Midbrain (tissue), 1 donor: ENCODE results near the gene HSPA4L.

Source experiments
- DNase-seq: peaks from one replicate; lab custom pipeline; 2025; lab: John Stamatoyannopoulos, UW

HSPA4L gene

DNA sequence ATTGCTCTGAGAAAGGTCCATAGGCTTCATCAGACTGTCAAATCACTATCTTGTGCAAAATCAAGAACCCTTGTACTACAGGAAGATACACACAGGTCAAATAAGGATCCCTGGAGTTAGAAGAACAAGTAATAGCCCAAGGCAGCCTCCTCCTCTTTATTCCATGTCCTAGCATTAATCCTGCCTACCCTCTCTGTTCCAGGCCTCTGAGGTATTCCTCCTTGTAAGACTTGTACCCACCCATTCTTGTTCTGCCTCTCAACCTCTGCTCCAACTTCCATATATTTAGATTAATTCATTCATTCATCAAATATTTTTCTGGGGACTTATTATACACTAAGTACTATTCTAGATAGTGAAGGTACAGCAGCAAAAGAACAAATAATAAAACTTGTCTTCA lies 88.2 kb downstream of the HSPA4L start:
- no peak for DNase-seq

DNA sequence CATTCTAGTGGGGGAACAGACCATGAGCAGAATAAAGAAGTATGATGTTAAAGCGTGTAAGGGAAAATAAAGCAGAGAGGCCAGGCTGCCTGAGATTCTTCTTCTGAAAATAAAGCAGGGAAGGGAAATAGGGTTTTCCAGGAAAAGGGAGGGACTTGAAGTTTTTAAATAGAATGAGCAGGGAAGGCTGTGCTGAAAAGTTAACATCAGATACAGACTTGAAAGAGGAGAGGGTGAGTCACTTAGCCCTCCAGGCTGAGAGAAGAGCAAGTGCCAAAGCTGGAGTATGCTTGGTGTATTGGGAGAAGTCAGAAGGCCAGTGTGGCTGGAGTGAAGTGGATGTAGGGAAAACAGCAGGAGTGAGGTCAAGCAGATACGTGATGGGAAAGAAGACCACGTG lies 88.6 kb downstream of the HSPA4L start:
- no peak for DNase-seq

DNA sequence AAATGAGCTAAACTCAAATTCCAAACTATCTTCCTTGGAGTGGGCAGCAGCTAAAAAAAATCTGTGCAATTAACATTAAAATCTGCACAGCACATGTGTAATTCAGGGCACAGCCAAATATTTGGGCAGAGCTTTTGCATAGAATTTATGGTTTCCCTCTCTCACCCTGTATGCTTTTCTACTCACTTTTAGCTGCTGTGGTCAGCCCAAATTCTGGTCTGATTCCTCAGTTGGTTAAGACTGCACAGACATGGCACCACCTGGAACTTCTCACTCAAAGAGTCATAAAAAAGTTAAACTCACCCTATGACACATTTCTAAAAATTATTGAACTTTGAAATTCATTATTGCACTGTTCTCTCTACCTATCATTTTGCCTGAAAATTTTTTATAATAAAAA lies 93.7 kb downstream of the HSPA4L start:
- DNase-seq, result no peak

DNA sequence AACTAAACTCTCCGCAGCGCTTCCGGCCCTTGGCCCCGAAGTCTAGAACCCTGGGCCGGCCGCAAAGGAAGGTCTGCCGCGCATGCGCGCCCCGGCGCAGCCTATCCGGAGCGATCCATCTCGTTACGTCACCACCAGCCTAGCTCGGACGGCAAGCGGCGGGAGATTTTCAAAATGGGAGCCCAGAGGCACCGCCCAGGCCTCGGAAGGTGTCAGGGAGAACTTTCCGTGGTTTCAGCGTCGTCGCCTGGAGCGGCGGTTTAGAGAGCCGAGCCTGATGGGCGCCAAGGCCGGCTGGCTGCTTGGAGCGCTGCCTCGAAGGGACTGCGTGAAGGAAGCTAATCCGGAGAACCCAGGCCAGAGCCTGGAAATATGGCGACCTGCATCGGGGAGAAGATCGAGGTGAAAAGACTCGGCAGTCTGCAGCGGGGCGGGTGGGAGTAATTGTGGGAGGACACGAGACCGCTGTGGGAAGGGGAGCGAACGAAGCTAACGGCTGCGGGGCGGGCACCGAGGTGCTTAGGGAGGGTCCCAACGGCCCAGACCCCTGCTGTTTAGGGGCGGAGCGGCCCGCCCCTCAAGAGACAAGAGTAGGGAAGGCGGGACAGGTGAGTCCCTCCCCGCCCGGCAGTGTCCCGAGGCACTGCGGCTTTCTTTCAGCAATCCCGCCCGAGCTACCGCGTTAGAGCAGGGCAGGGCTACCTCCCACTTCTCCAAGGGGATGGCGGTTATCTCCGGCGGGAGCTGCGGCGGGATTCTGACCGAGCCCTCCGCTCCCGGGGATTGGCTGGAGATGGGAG lies 98.8 kb downstream of the HSPA4L start, which contains the start of gene PLK4:
PLK4 (plus strand) TSS at position 131 of the 800 bp plus-strand sequence; CDS start at position 373, 242 bp downstream.
- peak; percentile 96 for DNase-seq

DNA sequence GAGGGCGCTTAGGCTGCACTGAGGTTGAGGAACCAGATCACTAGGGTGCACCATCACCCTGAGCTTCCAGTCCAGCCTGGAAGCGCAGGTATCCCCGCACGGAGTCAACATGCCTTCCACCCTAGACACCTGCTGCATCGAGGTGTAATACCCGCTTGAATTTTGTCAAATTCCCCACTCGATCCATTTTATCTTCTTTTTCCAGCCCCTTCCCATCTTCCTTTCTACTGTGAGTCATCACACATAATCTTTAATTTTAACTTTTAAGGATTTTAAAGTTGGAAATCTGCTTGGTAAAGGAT lies 99.4 kb downstream of the HSPA4L start:
- DNase-seq, result no peak

DNA sequence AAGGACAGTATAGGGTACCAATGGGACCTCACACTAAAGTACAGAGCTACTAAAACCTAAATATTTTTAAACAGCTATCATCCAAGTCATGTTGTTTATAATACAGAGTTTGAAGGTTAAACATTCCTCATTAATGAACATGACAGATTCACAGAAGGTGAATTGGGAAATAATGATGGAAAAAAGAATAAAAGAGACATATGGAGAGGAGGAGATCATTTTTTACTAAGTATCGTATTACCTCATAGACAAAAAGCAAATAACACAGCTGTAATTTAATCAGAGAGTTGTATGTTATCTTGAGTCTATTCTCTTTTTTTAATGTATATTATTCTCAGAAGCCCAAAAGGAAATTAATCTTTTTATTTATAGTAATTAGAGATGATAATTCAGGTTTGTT lies 106.4 kb downstream of the HSPA4L start:
- no peak for DNase-seq

DNA sequence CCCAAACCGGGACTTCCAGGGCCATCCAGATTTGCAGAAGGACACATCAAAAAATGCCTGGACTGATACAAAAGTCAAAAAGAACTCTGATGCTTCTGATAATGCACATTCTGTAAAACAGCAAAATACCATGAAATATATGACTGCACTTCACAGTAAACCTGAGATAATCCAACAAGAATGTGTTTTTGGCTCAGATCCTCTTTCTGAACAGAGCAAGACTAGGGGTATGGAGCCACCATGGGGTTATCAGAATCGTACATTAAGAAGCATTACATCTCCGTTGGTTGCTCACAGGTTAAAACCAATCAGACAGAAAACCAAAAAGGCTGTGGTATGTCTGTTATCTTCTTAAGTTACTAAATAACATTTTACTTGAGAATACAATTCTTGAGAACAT lies 107.8 kb downstream of the HSPA4L start:
- no peak for DNase-seq
